A549 (cell line): Measurements from ENCODE around the gene VAT1L. TPM values are rescaled to one million over a fixed set of nuclear protein-coding genes. Genes with fewer than 3 reads are reported as not detected.

Experiments
- ATAC-seq, 2 experiments: fragments of 200-7000 bp in 1 of 2; fragments of >200 bp in 1 of 2; cut with Nextera tagmentation in 1 of 2; cut with Tn5 transposase in 1 of 2; 3 replicates each; pipeline versions ENCODE4 v1.8.0 to v1.9.1; 2018 to 2020; ENCODE audit warnings: mild to moderate bottlenecking in 1 of 2, moderate library complexity in 1 of 2
- CTCF ChIA-PET: fragments of 300-600 bp; sonication (Branson Sonifier 250); formaldehyde crosslinking; extraction: SDS; loops from one replicate; lab custom pipeline; 2021; ENCODE audit warnings: antibody characterized with exemption, inconsistent platforms; lab: Yijun Ruan, JAX
- POLR2A ChIA-PET: fragments of 350-600 bp; formaldehyde crosslinking; extraction: SDS; loops from one replicate; lab custom pipeline; 2021; ENCODE audit warnings: antibody characterized with exemption, inconsistent platforms; lab: Yijun Ruan, JAX
- DNase-seq, 2 experiments: peaks; one replicate each; pipeline versions ENCODE4 v3.0.0 to v3.0.0-alpha.2; 2011 to 2016; ENCODE audit warnings: low read depth in 1 of 2, low spot score in 1 of 2
- FAIRE-seq: peaks from 2 replicates; lab custom pipeline; 2011; peaks lifted over from hg19 to GRCh38; lab: Jason Lieb, UNC
- H3K27ac ChIP-seq, 2 experiments: fragments of >200 bp; sonication (Bioruptor Twin); formaldehyde crosslinking; 3 replicates each; pipeline ENCODE4 v1.5.1; 2016 to 2017
- H3K4me1 ChIP-seq: fragments of >200 bp; sonication (Bioruptor Twin); formaldehyde crosslinking; 3 replicates; pipeline ENCODE4 v1.6.1; 2016
- H3K4me2 ChIP-seq: fragments of >200 bp; sonication (Bioruptor Twin); formaldehyde crosslinking; 3 replicates; pipeline ENCODE4 v1.6.1; 2016
- H3K4me3 ChIP-seq: fragments of >200 bp; sonication (Bioruptor Twin); formaldehyde crosslinking; 3 replicates; pipeline ENCODE4 v1.5.1; 2016
- H3K9me3 ChIP-seq: fragments of >200 bp; sonication (Bioruptor Twin); formaldehyde crosslinking; 3 replicates; pipeline ENCODE4 v1.6.1; 2016
- ATOH8 ChIP-seq: fragments of 250-450 bp; sonication (Bioruptor Pico); IDR thresholded peaks from 2 replicates; pipeline ENCODE4 v1.5.0; 2020; ENCODE audit warnings: low read depth, mild to moderate bottlenecking, moderate library complexity
- BCL3 ChIP-seq: fragments of >200 bp; sonication (Bioruptor Twin); formaldehyde crosslinking; IDR thresholded peaks from 3 replicates; pipeline ENCODE4 v1.6.1; 2016
- BHLHE40 ChIP-seq: IDR thresholded peaks from 2 replicates; pipeline ENCODE4 v1.6.1; 2012; ENCODE audit warnings: low read depth, low read length, inconsistent platforms
- CBX8 ChIP-seq: fragments of 200-600 bp; sonication (generic); IDR thresholded peaks from 2 replicates; pipeline ENCODE4 v1.6.1; 2016
- CEBPB ChIP-seq, 2 experiments: fragments of >200 bp in 1 of 2; sonication (Bioruptor Twin) in 1 of 2; formaldehyde crosslinking in 1 of 2; IDR thresholded peaks; 2 replicates each; pipeline ENCODE4 v1.6.1; 2012 to 2016
- CHD4 ChIP-seq: fragments of 200-600 bp; sonication (generic); IDR thresholded peaks from 2 replicates; pipeline ENCODE4 v1.6.1; 2016; ENCODE audit warnings: antibody characterized with exemption, mild to moderate bottlenecking, borderline replicate concordance
- EHMT2 ChIP-seq: fragments of 200-600 bp; sonication (generic); IDR thresholded peaks from 2 replicates; pipeline ENCODE4 v1.6.1; 2016; ENCODE audit warnings: antibody characterized with exemption, low read depth, mild to moderate bottlenecking, moderate library complexity
- HDAC2 ChIP-seq: fragments of 200-600 bp; sonication (generic); IDR thresholded peaks from 2 replicates; pipeline ENCODE4 v1.6.1; 2016
- HEYL ChIP-seq: fragments of 250-450 bp; sonication (Bioruptor Pico); IDR thresholded peaks from 2 replicates; pipeline ENCODE4 v1.8.0; 2021; ENCODE audit warnings: mild to moderate bottlenecking, moderate library complexity
- MAZ ChIP-seq: fragments of 150-350 bp; IDR thresholded peaks from 2 replicates; pipeline ENCODE4 v1.6.1; 2014; ENCODE audit warnings: antibody characterized with exemption, low read depth, low read length, borderline replicate concordance
- MYC ChIP-seq: IDR thresholded peaks from 2 replicates; pipeline ENCODE4 v1.6.1; 2012; ENCODE audit warnings: mild to moderate bottlenecking, inconsistent platforms, low read length, improper control_type of control experiment, borderline replicate concordance
- NFE2L2 ChIP-seq: fragments of 150-350 bp; conservative IDR thresholded peaks from 2 replicates; pipeline ENCODE4 v1.6.1; 2014; ENCODE audit warnings: low read length
- POLR2A ChIP-seq: IDR thresholded peaks from 2 replicates; pipeline ENCODE4 v1.6.1; 2012; ENCODE audit warnings: mild to moderate bottlenecking, low read length
- POLR2AphosphoS2 ChIP-seq: conservative IDR thresholded peaks from 2 replicates; pipeline ENCODE4 v1.6.1; 2012; ENCODE audit warnings: low read length, improper control_type of control experiment, inconsistent platforms
- RCOR1 ChIP-seq: fragments of 150-350 bp; IDR thresholded peaks from 2 replicates; pipeline ENCODE4 v1.6.1; 2014; ENCODE audit warnings: antibody characterized with exemption, low read length, low read depth
- REST ChIP-seq: fragments of 200-600 bp; sonication (generic); IDR thresholded peaks from 2 replicates; pipeline ENCODE4 v1.6.1; 2016; ENCODE audit warnings: antibody characterized with exemption, mild to moderate bottlenecking, moderate library complexity
- RNF2 ChIP-seq: fragments of 200-600 bp; sonication (generic); IDR thresholded peaks from 2 replicates; pipeline ENCODE4 v1.6.1; 2016; ENCODE audit warnings: low read depth, mild to moderate bottlenecking, antibody characterized with exemption, moderate library complexity, borderline replicate concordance
- SMC3 ChIP-seq: fragments of >200 bp; sonication (Bioruptor Twin); formaldehyde crosslinking; IDR thresholded peaks from 3 replicates; pipeline ENCODE4 v1.6.1; 2018; ENCODE audit warnings: inconsistent platforms
- TP53 ChIP-seq: fragments of 250-450 bp; sonication (Bioruptor Pico); IDR thresholded peaks from 2 replicates; pipeline ENCODE4 v1.5.0; 2021; ENCODE audit warnings: mild to moderate bottlenecking, moderate library complexity
- USF2 ChIP-seq: fragments of 450-650 bp; IDR thresholded peaks from 2 replicates; pipeline ENCODE4 v1.6.1; 2014; ENCODE audit warnings: antibody characterized with exemption
- WGBS: methylation state at CpG from one replicate; pipeline ENCODE4 v1.1.6; 2017; ENCODE audit errors: missing lambda C conversion rate; 5-methylcytosine and 5-hydroxymethylcytosine counted together
- polyA plus RNA-seq, 4 experiments: library from polyadenylated mRNA; depleted of rRNA in 3 of 4; stranded (reverse); fragments of >200 nt; fragmentation: RNase III in 1 of 4; extraction: RNeasy Plus Mini Kit Qiagen cat#74134 plus additional on column Dnase treatment in 1 of 4; gene quantifications; 2 replicates in 3 of 4; 3 replicates in 1 of 4; pipeline ENCODE4 v1.2.3, GENCODE V29; 2011 to 2017

Gene VAT1L
- polyA plus RNA-seq, 2 of the 4 experiments (the other 2 are of a cell fraction) = not detected

GRCh38 chr16:77895962-77896361 is 107.6 kb downstream of the VAT1L start:
- no peak for TF ChIP-seq EHMT2
- no peak for TF ChIP-seq POLR2AphosphoS2
- no peak for TF ChIP-seq TP53
- TF ChIP-seq HEYL (CRISPR knock-in tag) = no peak
- no peak for TF ChIP-seq USF2
- TF ChIP-seq POLR2A = no peak
- no peak for TF ChIP-seq SMC3
- TF ChIP-seq MAZ = no peak
- no peak for TF ChIP-seq MYC
- CTCF ChIA-PET = no interaction called here
- H3K4me3 ChIP-seq = no peak overlapping the region
- ATAC-seq (no peak), DNase-seq (no peak), FAIRE-seq (no peak)
- no peak overlapping the region for H3K4me2 ChIP-seq
- H3K27ac ChIP-seq = no peak overlapping the region
- no peaks in the 10 kb centered on the region for H3K9me3 ChIP-seq
- H3K4me1 ChIP-seq = no peaks in the 10 kb centered on the region
- POLR2A ChIA-PET = no interaction called here
- 61% methylated on average over 7 of the region's 7 CpGs for WGBS

GRCh38 chr16:77896415-77897128 is 108.2 kb downstream of the VAT1L start:
- DNase-seq = no peak
- ChIA-PET CTCF (no interaction called here), POLR2A (no interaction called here)
- H3K9me3 ChIP-seq = no peaks in the 10 kb centered on the region
- TF ChIP-seq HDAC2 = no peak
- TF ChIP-seq ATOH8 (CRISPR knock-in tag) = no peak
- no peak for TF ChIP-seq BCL3
- TF ChIP-seq BHLHE40 = no peak
- TF ChIP-seq POLR2AphosphoS2 = no peak
- TF ChIP-seq NFE2L2 = no peak
- no peak for TF ChIP-seq CHD4
- no peak for TF ChIP-seq RNF2
- WGBS = 31% methylated on average over 7 of the region's 7 CpGs
- no peak overlapping the region for H3K27ac ChIP-seq
- H3K4me2 ChIP-seq = no peak overlapping the region
- no peaks in the 10 kb centered on the region for H3K4me1 ChIP-seq
- no peak overlapping the region for H3K4me3 ChIP-seq
- no peak for ATAC-seq
- no peak for FAIRE-seq

- CTCF ChIA-PET = interaction anchor here (0.8 kb wide), 1 partner anchor 11 kb away, joined by 3 read pairs; no protein-coding TSS in a partner anchor
Measured at GRCh38 chr16:77897129-77897437, 108.7 kb downstream of the VAT1L start.

More at GRCh38 chr16:77897129-77897437, 108.7 kb downstream of the VAT1L start:
- POLR2A ChIA-PET = no interaction called here
- ATAC-seq = no peak
- no peak overlapping the region for H3K27ac ChIP-seq
- H3K4me3 ChIP-seq = no peak overlapping the region
- WGBS = 13% methylated on average over 3 of the region's 3 CpGs
- no peak for DNase-seq
- no peak for FAIRE-seq
- H3K9me3 ChIP-seq = no peaks in the 10 kb centered on the region
- H3K4me2 ChIP-seq = no peak overlapping the region
- no peaks in the 10 kb centered on the region for H3K4me1 ChIP-seq
- no peak for TF ChIP-seq RCOR1
- TF ChIP-seq CBX8 = no peak
- no peak for TF ChIP-seq REST
- TF ChIP-seq CEBPB (IDR thresholded peaks at IDR 0.05) = peak in 1 of 2 experiments; percentile 61; a peak in 2 of 4 replicates
